HL-60 (cell line): Measurements from ENCODE around the gene BBS10.

Source experiments
- DNase-seq, 2 experiments: peaks; one replicate each; pipeline ENCODE4 v3.0.0-alpha.2; 2010 to 2020; ENCODE audit warnings: low read depth in 1 of 2, low spot score in 1 of 2
- H3K27ac ChIP-seq: fragments of 250-450 bp; sonication (Bioruptor Pico); replicated peaks from 2 replicates; pipeline ENCODE4 v1.5.1; 2020; ENCODE audit warnings: mild to moderate bottlenecking, moderate library complexity
- H3K27me3 ChIP-seq: fragments of 250-450 bp; sonication (Bioruptor Pico); 2 replicates; pipeline ENCODE4 v1.5.1; 2021; ENCODE audit warnings: mild to moderate bottlenecking, moderate library complexity; ENCODE audit not compliant: insufficient read depth, poor library complexity, severe bottlenecking
- H3K4me3 ChIP-seq: replicated peaks from 2 replicates; pipeline ENCODE4 v1.5.1; 2011; ENCODE audit warnings: mild to moderate bottlenecking, control low read depth, low read length; ENCODE audit not compliant: insufficient read depth
- GABPA ChIP-seq: IDR thresholded peaks from 2 replicates; pipeline ENCODE4 v1.6.1; 2012; ENCODE audit warnings: low read depth
- POLR2AphosphoS5 ChIP-seq: IDR thresholded peaks from 2 replicates; pipeline ENCODE4 v1.6.1; 2012; ENCODE audit warnings: low read depth
- SPI1 ChIP-seq: IDR thresholded peaks from 2 replicates; pipeline ENCODE4 v1.6.1; 2012; ENCODE audit warnings: low read depth, mild to moderate bottlenecking, borderline replicate concordance
- TF ChIP-seq, protein P1 (sequence below): IDR thresholded peaks from one replicate; pipeline ENCODE4 v1.5.1; 2011; ENCODE audit warnings: low read length, control low read depth, inconsistent platforms; ENCODE audit not compliant: insufficient read depth
- TF ChIP-seq, protein P2 (sequence below): IDR thresholded peaks from 2 replicates; pipeline ENCODE4 v1.6.1; 2012; ENCODE audit warnings: low read depth; ENCODE audit not compliant: insufficient replicate concordance

Gene BBS10

DNA sequence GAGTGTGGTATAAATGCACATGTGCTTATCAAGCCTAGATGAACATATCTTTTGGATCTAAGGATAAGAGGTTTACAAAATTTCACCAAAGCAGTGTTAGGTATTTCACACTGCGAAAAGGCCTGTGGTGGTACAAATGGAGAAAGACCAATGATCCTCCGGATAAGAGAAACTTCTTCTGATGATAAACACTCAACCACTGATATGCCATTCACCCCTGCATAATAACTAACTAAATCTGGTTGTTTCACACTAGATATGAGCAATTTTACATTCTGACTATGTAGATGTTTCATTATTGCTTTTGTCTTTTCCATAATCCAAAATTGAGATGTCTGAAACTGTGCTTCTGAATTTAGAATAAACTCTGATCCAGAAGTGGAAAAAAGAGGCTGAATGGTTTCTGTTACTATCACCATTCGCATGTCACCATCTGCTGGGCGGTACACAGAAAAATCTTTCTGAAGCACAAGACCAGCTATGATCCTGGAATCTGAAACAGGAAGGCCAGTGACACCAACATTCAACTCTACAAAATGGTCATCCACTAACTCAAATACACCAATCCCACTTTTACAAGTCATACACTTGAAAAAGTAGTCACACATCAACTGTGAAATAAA lies 1.3 kb downstream of the BBS10 start:
- peak; percentile 26 to 62 for DNase-seq
- Histone ChIP-seq H3K4me3 (peak overlapping the region; percentile 86), H3K27me3 (no peaks in the 10 kb centered on the region), H3K27ac (peak overlapping the region; percentile 87)
- TF ChIP-seq POLR2AphosphoS5 (no peak), SPI1 (peak; percentile 36; the same call in 1 of the 2 replicates), GABPA (no peak)
- TF ChIP-seq, protein P1, sequence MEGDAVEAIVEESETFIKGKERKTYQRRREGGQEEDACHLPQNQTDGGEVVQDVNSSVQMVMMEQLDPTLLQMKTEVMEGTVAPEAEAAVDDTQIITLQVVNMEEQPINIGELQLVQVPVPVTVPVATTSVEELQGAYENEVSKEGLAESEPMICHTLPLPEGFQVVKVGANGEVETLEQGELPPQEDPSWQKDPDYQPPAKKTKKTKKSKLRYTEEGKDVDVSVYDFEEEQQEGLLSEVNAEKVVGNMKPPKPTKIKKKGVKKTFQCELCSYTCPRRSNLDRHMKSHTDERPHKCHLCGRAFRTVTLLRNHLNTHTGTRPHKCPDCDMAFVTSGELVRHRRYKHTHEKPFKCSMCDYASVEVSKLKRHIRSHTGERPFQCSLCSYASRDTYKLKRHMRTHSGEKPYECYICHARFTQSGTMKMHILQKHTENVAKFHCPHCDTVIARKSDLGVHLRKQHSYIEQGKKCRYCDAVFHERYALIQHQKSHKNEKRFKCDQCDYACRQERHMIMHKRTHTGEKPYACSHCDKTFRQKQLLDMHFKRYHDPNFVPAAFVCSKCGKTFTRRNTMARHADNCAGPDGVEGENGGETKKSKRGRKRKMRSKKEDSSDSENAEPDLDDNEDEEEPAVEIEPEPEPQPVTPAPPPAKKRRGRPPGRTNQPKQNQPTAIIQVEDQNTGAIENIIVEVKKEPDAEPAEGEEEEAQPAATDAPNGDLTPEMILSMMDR = no peak
- TF ChIP-seq, protein P2, sequence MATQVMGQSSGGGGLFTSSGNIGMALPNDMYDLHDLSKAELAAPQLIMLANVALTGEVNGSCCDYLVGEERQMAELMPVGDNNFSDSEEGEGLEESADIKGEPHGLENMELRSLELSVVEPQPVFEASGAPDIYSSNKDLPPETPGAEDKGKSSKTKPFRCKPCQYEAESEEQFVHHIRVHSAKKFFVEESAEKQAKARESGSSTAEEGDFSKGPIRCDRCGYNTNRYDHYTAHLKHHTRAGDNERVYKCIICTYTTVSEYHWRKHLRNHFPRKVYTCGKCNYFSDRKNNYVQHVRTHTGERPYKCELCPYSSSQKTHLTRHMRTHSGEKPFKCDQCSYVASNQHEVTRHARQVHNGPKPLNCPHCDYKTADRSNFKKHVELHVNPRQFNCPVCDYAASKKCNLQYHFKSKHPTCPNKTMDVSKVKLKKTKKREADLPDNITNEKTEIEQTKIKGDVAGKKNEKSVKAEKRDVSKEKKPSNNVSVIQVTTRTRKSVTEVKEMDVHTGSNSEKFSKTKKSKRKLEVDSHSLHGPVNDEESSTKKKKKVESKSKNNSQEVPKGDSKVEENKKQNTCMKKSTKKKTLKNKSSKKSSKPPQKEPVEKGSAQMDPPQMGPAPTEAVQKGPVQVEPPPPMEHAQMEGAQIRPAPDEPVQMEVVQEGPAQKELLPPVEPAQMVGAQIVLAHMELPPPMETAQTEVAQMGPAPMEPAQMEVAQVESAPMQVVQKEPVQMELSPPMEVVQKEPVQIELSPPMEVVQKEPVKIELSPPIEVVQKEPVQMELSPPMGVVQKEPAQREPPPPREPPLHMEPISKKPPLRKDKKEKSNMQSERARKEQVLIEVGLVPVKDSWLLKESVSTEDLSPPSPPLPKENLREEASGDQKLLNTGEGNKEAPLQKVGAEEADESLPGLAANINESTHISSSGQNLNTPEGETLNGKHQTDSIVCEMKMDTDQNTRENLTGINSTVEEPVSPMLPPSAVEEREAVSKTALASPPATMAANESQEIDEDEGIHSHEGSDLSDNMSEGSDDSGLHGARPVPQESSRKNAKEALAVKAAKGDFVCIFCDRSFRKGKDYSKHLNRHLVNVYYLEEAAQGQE = no peak

DNA sequence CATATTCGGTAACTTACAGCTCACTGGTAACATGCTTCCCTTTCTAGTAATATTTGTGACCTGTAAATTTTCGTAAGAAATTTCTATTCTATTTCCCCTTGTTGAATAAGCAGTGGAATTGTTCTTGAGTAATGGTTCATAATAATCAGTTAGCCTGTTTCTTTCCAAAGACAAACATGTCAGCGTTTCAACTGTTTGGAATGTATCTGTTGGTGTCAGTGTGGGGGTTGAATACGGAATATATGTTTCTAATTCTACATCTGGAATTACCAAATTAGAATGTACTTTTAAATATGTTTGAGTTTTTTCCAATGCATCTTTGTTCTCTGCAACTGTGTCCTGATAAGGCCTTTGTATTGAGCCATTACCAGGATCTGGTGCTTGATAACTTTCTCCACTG lies 2.0 kb downstream of the BBS10 start:
- no peak for DNase-seq
- H3K4me3 ChIP-seq = no peak overlapping the region
- H3K27ac ChIP-seq = no peak overlapping the region
- no peaks in the 10 kb centered on the region for H3K27me3 ChIP-seq
- TF ChIP-seq, protein P1 = no peak
- TF ChIP-seq GABPA (no peak), SPI1 (no peak), POLR2AphosphoS5 (no peak)
- TF ChIP-seq, protein P2 = no peak

DNA sequence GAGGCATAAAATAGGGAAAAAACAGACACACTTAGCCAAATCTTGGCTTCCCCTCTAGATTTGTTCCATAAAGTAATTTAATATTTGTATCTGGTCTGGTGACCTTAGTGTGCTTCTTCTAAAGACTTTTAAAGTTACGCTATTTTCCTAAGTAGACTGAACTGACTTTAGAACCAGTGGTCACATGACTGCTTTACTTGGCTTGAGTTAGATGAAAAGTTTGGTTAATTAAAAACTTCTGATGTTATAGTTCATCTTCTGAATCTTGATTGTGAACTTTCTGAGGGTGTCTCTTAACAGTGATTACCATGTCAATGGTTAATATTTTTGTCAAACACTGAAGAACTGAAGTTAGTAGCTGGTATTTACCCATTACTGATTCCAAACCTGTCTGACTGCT lies 2.6 kb downstream of the BBS10 start:
- TF ChIP-seq, protein P1 = no peak
- no peak for TF ChIP-seq POLR2AphosphoS5
- no peak for TF ChIP-seq GABPA
- TF ChIP-seq, protein P2 = no peak
- TF ChIP-seq SPI1 = no peak
- H3K27ac ChIP-seq = no peak overlapping the region
- DNase-seq = no peak
- no peaks in the 10 kb centered on the region for H3K27me3 ChIP-seq
- no peak overlapping the region for H3K4me3 ChIP-seq
